ENCODE results near the gene CENPA.
A peak's percentile ranks its signal among the peaks of the same experiment; 100 is the strongest.
"Not testable (repeated sequence)": the region's sequence is repeated elsewhere in the genome, so short reads cannot be mapped to it uniquely, and the experiment has no call there.

Gene CENPA

DNA sequence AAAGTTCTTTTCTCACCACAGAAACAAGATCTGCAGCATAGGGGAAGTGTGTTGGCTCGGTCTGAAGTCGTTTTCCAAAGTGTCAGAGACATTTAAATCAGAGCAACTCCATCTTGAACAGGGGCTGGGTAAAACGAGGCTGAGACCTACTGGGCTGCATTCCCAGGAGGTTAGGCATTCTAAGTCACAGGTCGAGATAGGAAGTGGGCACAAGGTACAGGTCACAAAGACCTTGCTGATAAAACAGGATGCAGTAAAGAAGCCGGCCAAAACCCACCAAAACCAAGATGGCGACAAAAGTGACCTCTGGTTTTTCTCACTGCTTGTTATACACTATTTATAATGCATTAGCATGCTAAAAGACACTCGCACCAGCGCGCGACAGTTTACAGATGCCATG is 24.9 kb upstream of the CENPA start:
- not testable (repeated sequence) for DNase-seq (ENCODE audit: low read depth)

DNA sequence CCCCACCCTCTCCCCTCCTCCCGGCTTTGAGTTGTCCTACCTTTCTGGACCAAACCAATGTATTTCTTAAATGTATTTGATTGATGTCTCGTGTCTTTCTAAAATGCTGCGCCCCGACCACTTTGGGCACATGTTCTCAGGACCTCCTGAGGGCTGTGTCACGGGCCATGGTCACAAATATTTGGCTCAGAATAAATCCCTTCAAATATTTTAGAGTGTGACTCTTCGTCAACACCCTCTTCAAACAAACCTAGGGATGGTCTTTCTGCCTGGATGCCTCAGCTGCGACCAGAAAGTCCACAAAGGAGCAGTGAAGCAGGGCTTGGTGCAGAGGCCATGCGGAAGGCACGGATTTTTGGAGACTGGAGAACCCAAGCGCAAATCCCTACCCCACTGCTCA is 22.8 kb upstream of the CENPA start:
- DNase-seq (ENCODE audit: low read depth): no peak

DNA sequence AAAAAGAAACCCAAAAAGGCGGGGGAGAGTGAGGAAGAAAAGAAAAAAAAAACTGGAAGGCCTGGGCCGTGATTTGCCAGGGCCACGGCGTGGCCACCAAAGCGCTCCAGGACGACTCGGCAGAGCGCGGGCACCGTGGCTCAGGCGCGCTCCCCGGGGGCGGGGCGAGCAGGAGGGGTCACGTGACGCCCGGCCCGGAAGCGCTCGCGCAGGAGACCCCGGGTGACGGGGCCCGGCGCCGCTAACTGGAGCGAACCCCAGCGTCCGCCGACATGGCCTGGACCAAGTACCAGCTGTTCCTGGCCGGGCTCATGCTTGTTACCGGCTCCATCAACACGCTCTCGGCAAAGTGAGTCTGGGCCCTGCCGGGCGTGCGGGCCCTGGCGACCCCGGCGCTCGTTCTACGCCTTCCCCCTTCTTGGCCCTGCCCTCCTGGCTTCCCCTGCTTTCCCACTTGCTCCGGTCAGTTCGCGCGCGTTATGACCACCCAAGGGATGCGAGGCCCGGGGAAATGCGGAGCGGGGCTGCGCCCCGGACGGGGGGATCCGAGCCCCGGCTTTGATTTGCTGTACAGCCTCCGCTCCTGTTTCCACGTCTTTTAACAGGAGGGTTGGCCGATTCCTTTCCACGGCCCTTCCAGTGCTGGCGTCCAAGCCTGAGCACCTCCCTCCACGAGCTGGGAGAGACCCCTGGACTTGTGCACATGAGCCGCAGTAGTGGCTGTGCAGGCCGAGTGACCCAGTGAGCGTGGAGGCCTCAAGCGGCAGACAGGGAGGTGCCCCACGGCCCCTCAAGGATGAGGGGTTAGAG is 21.6 kb upstream of the CENPA start, which contains the start of gene SLC35F6:
Gene SLC35F6, plus strand, starts transcription at position 207 of the 810 bp plus-strand sequence. Its CDS starts 66 bp downstream, at position 273.
- peak; percentile 73 for DNase-seq (ENCODE audit: low read depth)

DNA sequence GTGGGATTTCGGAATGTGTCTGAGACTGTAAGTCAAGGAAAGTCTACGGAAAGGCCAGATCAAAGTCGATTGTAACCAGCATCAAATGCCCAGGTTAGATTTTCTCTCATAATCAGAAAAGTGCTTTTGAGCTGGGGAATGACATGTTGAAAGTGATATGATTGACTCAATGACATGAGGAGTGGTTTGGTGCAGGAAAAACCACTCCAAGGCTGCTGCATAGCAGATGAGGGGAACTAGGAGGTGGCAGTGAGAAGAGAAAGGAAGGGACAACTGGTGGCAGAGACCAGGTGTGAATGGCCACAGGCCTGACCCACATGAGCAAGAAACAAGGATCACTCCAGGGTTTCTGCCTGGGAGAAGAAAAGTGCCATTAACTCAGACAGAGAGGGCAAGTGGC is 20.9 kb upstream of the CENPA start:
- DNase-seq (ENCODE audit: low read depth): no peak

DNA sequence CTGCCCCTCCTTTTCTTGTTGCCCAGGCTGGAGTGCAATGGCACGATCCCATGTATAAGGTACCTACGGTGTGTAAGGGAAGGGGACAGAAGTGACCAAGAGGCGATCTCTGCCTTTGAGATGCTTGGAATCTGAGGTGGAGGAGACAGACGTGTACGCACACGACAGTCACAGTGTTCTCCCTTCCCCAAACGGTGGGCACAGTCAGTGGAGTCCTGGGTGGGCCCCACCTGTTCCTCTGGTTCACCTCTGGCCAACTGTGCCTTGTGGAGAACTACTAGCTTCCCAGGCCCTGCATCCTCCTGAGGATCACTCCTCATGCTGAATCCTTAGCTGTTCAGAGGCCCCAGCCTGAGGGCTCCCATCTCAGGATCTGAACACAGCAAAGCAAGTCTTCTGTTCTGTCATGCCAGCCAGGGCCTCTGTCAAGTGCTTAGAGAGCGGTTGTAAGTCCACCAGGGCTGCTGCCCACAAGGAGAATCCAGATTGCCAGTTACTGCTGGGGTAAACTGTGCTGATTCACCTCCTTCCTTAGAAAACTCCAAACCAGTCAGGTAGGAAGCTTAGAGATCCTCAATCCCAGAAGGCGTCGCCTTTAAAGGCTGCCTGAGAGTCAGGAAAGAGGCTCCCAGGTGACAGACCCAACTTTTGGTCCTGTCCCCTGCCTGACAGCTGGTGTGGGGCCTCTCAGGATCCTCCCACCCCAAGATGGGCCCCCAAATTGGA is 20.2 kb upstream of the CENPA start:
- DNase-seq (ENCODE audit: low read depth): no peak

DNA sequence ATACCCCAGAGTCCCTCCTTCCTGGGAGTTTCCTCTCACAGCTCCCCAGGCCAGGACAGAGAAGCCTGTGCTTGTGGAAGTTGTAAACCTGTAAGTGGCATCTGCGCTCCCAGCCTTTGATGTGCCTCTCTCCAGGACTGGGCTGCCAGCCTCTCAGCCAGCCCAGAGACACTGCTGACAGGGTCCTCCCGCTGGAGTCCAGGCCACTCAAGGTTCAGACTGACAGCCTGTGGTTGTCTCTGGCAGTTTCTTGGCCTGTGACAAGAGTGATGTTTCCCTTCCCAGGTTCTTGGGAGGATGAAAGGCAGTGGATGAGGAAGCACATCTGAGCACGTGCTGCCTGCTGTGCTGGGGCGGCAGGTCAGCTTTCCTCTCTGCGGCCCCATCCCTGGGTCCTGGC is 18.7 kb upstream of the CENPA start:
- no peak for DNase-seq (ENCODE audit: low read depth)

DNA sequence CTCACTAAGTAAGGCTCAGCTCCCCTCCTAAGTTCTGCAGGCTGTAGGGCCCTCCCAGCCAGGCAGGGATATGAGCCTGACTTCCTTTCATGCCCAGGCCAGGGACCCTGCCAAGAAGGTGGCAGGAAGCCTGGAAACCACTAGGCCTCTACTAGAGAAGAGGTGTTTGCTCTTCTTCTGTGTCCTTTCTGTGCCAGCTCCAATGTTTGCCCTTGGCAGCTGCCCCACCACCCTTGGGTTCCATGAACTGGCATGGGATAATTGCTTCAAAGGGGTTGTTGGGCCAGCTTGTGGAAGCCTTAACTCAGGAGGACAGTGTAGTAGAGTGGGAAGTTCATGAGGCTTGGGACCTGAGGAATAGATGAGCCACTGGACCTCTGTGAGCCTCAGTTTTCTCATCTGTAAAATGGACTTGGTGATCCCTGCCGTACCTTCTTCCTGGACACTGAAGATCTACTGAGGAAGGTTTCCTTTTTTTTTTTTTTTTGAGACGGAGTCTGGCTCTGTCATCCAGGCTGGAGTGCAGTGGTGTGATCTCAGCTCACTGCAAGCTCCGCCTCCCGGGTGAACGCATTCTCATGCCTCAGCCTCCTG is 17.9 kb upstream of the CENPA start:
- DNase-seq (ENCODE audit: low read depth): no peak

DNA sequence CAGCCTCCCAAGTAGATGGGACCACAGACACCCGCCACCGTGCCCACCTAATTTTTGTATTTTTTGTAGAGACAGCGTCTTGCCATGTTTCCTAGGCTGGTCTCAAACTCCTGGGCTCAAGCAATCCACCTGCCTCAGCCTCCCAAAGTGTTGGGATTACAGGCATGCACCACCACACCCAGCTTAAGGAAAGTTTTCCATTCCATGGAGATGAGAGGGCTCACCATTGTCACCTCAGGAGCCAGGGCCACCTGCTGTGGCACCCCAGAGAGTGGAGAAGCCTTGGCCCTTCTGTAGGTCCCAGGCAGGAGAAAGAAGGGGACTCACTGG is 17.1 kb upstream of the CENPA start:
- DNase-seq (ENCODE audit: low read depth): no peak

DNA sequence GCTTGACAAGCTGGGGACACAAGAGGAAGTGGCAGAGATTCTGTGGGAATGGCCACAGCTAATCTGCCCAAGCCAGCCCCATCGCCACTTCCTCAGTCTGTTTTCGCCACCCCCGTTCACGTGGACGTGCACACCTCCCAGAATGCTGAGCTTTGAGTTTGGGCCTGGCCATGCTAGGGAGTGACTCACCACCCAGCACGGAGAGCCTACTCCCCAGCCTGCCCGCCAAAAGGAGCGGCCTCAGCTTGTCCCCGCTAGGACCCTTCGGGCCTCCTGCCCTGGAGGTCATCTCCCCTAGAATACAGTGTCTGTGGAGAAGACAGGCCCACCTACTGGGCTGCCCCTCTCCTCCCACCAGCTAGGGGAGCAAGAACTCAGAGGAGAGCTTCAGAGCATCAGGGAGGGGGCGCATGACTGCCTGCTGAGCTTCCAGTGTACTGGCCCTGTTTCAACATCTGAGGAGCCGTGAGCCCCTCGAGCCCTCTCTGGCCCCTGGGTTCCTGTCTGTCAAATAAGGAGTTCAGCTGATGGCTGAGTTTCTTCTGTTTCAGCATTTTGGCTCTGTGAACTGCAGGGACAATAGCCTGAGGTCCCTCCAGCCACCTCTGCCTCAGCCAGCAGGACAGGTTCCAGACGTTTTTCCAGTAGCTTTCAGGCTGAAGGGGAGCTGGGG is 16.6 kb upstream of the CENPA start:
- no peak for DNase-seq (ENCODE audit: low read depth)

DNA sequence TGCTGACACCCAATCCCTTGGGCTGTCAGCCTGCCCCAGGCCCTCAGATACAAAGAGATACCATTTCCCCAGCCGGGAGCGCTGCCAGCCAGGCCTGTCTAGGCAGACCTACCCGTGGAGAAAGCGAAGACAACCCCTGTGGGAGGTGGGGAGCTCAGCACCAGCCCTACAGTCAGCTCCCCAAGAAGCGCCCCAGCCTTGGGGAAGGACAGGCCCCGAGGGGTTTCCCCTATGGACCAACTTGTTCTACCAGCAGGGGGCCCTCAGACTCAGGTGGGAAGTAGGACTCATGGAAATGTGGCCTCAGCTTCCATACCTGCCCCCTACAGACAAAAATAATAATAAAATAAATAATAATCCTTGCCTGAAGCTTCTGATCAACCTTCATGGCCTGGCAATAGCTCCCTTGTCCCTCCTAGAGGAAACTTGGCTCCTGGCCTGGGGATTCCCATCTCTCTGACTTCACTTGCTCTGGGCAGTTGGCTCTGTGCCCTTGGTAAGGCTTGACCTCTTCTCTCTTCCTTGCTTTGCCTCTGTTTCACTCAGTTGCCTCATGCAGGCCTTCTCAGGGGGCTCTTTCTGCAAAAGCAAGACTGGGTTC is 14.8 kb upstream of the CENPA start:
- no peak for DNase-seq (ENCODE audit: low read depth)

DNA sequence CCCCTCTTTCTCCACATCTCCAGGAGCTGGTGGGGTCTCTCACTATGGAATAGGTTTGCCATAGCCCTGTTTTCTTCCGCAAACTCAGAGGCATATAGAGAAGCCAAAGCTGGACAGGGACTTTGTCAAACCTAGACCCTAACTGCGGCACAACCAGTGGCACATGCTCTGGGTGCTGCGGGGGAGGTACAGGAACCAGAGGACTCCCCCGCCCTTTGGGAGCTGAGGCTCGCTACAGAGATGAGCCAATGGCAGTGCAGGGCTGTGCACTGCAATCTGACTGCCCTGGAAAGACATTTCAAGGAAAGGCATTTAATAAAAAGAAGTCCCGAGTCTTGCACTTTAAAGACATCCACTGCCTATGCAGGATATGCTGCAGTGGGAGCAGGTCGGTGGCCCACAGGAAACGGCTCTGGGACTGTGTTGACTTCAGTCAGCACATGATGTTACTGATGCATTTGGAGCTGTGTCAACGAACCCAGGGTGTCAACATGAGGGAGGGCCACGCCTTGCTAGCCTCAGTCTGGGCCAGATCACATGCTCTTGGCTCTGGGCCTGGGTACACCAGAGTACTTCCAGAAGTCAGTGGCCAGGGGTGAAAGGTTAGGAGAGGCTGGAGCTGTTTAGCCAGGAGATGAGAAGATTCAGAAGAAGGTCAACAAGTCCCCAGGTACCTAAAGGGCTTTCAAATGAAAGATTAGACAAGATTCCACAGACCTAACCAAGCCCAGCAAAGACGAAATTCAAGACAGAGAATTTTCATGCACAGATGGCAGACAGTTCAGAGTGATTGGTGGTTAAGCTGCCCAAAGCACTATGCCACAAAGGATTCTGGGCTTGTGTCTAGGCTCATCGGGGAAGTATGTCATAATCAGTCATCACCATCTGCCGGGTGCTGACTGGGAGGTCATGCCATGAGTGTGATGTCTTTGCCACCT is 13.5 kb upstream of the CENPA start:
- DNase-seq (ENCODE audit: low read depth): no peak

DNA sequence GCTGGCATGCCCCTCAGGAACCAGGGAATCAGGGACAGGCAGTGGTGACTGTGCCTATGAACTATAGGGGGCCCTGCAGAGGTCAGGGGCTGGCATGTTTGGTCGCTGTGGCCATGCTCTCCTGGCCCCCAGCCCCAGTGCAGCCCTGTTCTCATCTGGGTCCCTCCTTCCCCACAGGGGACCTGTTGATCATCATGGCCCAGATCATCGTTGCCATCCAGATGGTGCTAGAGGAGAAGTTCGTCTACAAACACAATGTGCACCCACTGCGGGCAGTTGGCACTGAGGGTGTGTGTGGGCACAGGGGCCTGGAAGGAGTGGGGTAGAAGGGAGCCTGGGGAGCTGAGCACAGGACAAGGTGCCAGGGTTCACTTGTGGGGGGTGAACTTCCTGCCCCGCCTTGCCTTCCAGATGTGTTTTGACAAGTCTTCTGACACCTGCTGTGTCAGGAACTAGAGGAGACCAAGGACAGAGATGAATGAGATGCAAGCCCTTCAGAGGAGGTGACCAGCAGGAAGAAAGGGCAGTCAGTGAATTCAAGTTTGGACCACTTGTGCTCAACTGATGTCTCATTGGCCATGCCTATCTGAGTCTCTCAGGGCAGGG is 9.6 kb upstream of the CENPA start:
- DNase-seq (ENCODE audit: low read depth): no peak

DNA sequence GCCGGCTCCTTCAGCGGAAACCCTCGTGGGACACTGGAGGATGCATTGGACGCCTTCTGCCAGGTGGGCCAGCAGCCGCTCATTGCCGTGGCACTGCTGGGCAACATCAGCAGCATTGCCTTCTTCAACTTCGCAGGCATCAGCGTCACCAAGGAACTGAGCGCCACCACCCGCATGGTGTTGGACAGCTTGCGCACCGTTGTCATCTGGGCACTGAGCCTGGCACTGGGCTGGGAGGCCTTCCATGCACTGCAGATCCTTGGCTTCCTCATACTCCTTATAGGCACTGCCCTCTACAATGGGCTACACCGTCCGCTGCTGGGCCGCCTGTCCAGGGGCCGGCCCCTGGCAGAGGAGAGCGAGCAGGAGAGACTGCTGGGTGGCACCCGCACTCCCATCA is 7.8 kb upstream of the CENPA start:
- DNase-seq (ENCODE audit: low read depth): no peak

DNA sequence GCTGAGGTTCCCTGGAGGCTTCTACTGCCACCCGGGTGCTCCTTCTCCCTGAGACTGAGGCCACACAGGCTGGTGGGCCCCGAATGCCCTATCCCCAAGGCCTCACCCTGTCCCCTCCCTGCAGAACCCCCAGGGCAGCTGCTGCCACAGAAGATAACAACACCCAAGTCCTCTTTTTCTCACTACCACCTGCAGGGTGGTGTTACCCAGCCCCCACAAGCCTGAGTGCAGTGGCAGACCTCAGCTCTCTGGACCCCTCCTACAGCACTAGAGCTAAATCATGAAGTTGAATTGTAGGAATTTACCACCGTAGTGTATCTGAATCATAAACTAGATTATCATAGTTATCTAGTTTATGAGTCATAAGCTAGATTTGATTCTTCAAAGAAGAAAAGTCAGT is 7.3 kb upstream of the CENPA start:
- no peak for DNase-seq (ENCODE audit: low read depth)

DNA sequence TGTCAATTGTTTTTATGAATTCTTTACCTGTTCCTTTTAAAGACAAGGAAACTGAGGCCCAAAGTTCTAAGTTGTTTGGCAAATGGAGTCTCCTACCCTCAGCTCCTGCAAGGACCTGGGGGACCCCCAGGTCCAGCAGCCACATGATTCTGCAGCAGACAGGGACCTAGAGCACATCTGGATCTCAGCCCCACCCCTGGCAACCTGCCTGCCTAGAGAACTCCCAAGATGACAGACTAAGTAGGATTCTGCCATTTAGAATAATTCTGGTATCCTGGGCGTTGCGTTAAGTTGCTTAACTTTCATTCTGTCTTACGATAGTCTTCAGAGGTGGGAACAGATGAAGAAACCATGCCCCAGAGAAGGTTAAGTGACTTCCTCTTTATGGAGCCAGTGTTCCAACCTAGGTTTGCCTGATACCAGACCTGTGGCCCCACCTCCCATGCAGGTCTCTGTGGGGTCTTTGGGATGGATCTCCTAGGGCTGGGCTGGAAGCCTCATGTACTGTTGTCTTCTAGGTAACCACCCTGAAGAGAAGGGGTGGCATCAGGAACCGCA is 5.6 kb upstream of the CENPA start:
- no peak for DNase-seq (ENCODE audit: low read depth)

DNA sequence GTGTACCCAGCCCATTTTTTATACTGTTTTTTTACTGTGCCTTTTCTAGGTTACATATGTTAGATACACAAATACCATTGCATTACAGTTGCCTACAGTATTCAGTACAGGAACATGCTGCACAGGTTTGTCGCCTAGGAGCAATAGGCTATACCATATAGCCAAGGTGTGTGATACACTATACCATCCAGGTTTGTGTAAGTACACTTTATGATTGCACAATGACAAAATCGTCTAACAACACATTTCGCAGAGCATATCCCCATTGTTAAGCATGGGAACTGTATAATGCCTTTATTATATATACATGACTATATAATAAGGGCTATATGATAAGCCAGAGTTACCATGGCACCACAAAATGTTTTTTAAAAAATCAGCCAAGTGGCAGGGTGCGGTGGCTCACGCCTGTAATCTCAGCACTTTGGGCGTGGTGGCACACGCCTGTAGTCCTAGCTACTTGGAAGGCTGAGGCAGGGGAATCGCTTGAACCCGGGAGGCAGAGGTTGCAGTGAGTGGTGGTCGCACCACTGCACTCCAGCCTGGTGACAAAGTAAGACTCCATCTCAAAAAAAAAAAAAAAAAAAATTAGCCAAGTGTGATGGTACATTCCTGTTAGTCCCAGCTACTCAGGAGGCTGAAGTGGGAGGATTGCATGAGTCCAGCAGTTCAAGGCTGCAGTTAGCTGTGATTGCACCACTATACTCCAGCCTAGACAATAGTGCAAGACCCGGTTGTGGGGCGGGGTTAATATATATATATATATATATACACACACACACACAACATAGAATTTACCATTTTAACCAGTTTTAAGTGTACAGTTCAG is 2.8 kb upstream of the CENPA start:
- no peak for DNase-seq (ENCODE audit: low read depth)

DNA sequence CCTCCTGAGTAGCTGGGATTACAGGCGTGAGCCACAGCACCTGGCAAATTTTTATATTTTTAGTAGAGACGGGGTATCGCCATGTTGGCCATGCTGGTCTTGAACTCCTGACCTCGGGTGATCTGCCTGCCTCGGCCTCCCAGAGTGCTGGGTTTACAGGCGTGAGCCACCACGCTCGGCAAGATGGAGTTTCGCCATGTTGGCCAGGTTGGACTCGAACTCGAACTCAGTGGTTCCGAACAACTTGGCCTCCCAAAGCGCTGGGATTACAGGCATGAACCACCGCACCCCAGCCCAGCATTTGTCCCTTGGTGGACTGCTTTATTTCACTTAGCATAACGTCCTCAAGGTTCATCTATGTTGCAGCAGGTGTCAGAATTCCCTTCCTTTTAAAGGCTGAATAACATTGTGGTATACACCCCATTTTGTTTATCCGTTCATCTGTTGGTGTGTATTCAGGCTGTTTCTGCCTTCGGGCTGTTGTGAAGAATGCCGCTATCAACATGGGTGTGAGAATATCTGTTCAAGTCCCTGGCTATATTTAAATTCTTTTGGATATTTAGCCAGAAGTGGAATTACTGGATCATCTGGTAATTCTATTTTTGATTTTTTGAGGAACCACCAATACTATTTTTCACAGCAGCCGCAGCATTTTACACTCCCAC is 1.2 kb upstream of the CENPA start:
- DNase-seq (ENCODE audit: low read depth): no peak

DNA sequence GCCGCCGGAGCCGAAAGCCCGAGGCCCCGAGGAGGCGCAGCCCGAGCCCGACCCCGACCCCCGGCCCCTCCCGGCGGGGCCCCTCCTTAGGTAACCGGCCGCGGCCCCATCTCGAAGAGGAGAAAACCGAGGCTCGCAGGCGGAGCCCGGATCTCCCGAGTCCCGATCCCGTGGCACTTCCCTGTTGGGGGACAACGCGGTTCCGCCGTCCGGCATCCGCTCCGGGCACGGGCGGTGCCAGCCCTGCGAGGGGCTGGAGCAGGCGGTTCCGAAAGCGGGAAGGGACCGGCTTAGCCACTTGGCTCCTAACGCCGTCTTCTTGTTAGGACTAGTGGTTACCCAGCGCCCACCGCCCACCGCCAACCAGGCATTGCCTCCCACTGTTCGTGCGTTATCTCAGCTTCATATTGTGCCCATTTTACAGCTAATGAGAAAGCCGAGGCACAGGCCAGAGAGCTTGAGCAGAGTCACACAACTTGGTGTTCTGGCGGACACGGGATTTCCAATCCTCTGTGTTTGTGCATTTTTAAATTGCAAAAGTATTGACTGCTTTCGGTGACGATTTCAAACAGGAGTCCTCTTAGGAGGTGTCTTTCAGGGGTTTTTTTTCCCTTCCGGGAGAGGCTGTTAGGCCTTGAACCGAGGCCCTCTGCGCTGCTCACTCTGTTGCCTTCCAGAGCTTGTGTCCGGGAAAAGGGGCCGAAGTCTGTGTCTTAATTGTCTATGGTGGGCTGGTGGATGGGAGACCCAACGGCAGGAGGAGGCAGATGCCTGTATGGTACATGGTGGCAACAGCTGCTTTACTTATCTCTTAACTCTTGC is 562 bp downstream of the CENPA start:
- no peak for DNase-seq (ENCODE audit: low read depth)

All from T-helper 22 cell (primary cell).